Muscle of leg (tissue), 11 donors: ENCODE results near the gene BRD2. TPM values are rescaled to one million over a fixed set of nuclear protein-coding genes. Genes with fewer than 3 reads are reported as not detected.
A peak's percentile ranks its signal among the peaks of the same experiment; 100 is the strongest.

Source experiments
- DNase-seq: peaks from one replicate; pipeline ENCODE4 v3.0.0; 2013
- H3K27ac ChIP-seq: one replicate; pipeline ENCODE4 v1.5.1; 2013; ENCODE audit warnings: mild to moderate bottlenecking, low read length, control low read depth
- H3K27me3 ChIP-seq: one replicate; pipeline ENCODE4 v1.6.1; 2013; ENCODE audit warnings: low read length; ENCODE audit not compliant: control insufficient read depth, insufficient read depth
- H3K36me3 ChIP-seq: one replicate; pipeline ENCODE4 v1.6.1; 2013; ENCODE audit warnings: low read length; ENCODE audit not compliant: control insufficient read depth, insufficient read depth
- H3K4me1 ChIP-seq: one replicate; pipeline ENCODE4 v1.6.1; 2013; ENCODE audit warnings: low read length; ENCODE audit not compliant: control insufficient read depth, insufficient read depth
- H3K4me3 ChIP-seq: one replicate; pipeline ENCODE4 v1.5.1; 2013; ENCODE audit warnings: low read length, control low read depth
- H3K9me3 ChIP-seq: replicated peaks from 2 replicates; pipeline ENCODE4 v1.6.1; 2013; ENCODE audit warnings: low read depth, low read length; ENCODE audit not compliant: control insufficient read depth
- WGBS: methylation state at CpG from one replicate; pipeline ENCODE4 v1.1.5; 2013; ENCODE audit warnings: missing lambda C conversion rate; ENCODE audit not compliant: insufficient coverage; 5-methylcytosine and 5-hydroxymethylcytosine counted together
- polyA plus RNA-seq, 8 donors: library from polyadenylated mRNA; unstranded; fragments of 120-200 nt; gene quantifications; one replicate each; pipeline versions ENCODE4 v1.2.1 to v1.2.3, GENCODE V29; 2013; ENCODE audit warnings: inconsistent platforms in 1 of 8, low replicate concordance in 1 of 8; ENCODE audit not compliant: insufficient read length in 8 of 8, insufficient read depth in 1 of 8
- total RNA-seq: library from RNA; stranded (reverse); fragments of 120-200 nt; gene quantifications from one replicate; pipeline ENCODE4 v1.2.4, GENCODE V29; 2013

Gene BRD2
- total and polyA plus RNA-seq, 9 donors: 86.8 to 169 (median 161) TPM

GRCh38 chr6:33014841-33015634, 46.6 kb downstream of the BRD2 start:
- no peak overlapping the region for H3K27ac ChIP-seq
- WGBS: 15% methylated on average over 5 of the region's 6 CpGs
- no peaks in the 10 kb centered on the region for H3K36me3 ChIP-seq
- H3K27me3 ChIP-seq: peaks cover 22% of the 10 kb centered on the region
- DNase-seq: peak; percentile 88
- H3K4me3 ChIP-seq: no peak overlapping the region
- H3K9me3 ChIP-seq: no peaks in the 10 kb centered on the region
- H3K4me1 ChIP-seq: peaks cover 4% of the 10 kb centered on the region

- Histone ChIP-seq H3K27ac (no peak overlapping the region), H3K9me3 (no peaks in the 10 kb centered on the region), H3K27me3 (peaks cover 15% of the 10 kb centered on the region), H3K4me1 (peaks cover 4% of the 10 kb centered on the region), H3K4me3 (no peak overlapping the region), H3K36me3 (no peaks in the 10 kb centered on the region)
- DNase-seq: no peak
- 84% methylated on average over 7 of the region's 11 CpGs for WGBS
Observed at GRCh38 chr6:33015798-33016197, 47.4 kb downstream of the BRD2 start.

DNA sequence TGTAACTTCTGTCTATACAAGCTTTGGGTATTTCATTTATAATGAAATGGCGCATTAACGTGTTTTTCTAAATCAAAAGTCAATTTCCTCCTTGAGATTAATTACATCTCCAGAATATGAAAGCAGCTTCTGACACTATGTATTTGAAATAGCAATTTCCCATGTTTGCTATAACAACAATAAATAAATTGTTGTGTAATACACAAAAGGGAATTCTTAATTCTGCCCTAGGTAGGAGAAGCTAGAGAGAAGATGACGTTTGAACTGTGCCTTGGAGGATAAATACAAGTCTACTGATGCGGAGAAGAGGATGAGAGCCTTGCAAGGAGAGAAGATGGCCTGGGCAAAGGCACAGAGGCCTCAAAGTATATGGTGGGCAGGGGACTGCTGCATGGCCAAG, 48.6 kb downstream of the BRD2 start:
- 57% methylated on average over 2 of the region's 4 CpGs for whole genome bisulfite sequencing
- Histone ChIP-seq H3K9me3 (no peaks in the 10 kb centered on the region), H3K27me3 (peaks cover 15% of the 10 kb centered on the region), H3K36me3 (no peaks in the 10 kb centered on the region), H3K27ac (no peak overlapping the region), H3K4me1 (peaks cover 4% of the 10 kb centered on the region), H3K4me3 (no peak overlapping the region)
- DNase-seq: no peak

- no peaks in the 10 kb centered on the region for H3K9me3 ChIP-seq
- H3K27ac ChIP-seq: peak overlapping the region; percentile 11
- H3K4me1 ChIP-seq: peaks cover 4% of the 10 kb centered on the region
- WGBS: 53% methylated on average over 3 of the region's 3 CpGs
- no peak overlapping the region for H3K4me3 ChIP-seq
- H3K27me3 ChIP-seq: peaks cover 15% of the 10 kb centered on the region
- peak; percentile 12 for DNase-seq
- no peaks in the 10 kb centered on the region for H3K36me3 ChIP-seq
Observed at GRCh38 chr6:33017694-33018353, 49.4 kb downstream of the BRD2 start.

- Histone ChIP-seq H3K36me3 (no peaks in the 10 kb centered on the region), H3K4me1 (peaks cover 4% of the 10 kb centered on the region), H3K27me3 (peaks cover 14% of the 10 kb centered on the region), H3K27ac (peak overlapping the region; percentile 11), H3K9me3 (no peaks in the 10 kb centered on the region), H3K4me3 (no peak overlapping the region)
- no peak for DNase-seq
Observed at GRCh38 chr6:33018418-33018817, 50.0 kb downstream of the BRD2 start.

- H3K9me3 ChIP-seq: no peaks in the 10 kb centered on the region
- peaks cover 10% of the 10 kb centered on the region for H3K27me3 ChIP-seq
- WGBS: no CpG with 5 or more reads among the region's 6 CpGs
- H3K36me3 ChIP-seq: no peaks in the 10 kb centered on the region
- no peak overlapping the region for H3K4me3 ChIP-seq
- peaks cover 4% of the 10 kb centered on the region for H3K4me1 ChIP-seq
- peak overlapping the region; percentile 52 for H3K27ac ChIP-seq
- DNase-seq: peak; percentile 82
Observed at GRCh38 chr6:33018904-33019303, 50.5 kb downstream of the BRD2 start.

DNA sequence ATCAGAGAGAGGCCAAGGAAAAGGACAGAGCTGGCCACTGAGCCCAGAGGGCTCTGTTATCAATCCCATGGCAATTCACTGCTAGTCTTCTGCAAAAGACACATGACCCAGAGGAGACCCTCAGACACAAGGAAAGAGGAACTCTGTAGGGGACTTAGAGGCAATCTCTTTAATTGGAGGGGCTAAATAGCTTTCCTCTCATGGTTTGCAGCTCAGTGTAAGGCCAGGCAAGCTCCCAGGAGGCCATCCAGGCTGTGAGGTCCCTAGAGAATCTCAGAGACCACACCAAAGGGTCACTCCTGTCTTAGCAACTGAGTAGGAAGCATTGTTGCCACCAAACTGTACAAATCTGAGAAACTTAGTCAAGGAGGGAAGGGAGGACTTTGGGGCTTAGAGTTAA, 51.0 kb downstream of the BRD2 start:
- Histone ChIP-seq H3K9me3 (no peaks in the 10 kb centered on the region), H3K4me3 (no peak overlapping the region), H3K4me1 (peaks cover 4% of the 10 kb centered on the region), H3K36me3 (no peaks in the 10 kb centered on the region), H3K27me3 (peaks cover 10% of the 10 kb centered on the region), H3K27ac (peak overlapping the region; percentile 52)
- DNase-seq: no peak

DNA sequence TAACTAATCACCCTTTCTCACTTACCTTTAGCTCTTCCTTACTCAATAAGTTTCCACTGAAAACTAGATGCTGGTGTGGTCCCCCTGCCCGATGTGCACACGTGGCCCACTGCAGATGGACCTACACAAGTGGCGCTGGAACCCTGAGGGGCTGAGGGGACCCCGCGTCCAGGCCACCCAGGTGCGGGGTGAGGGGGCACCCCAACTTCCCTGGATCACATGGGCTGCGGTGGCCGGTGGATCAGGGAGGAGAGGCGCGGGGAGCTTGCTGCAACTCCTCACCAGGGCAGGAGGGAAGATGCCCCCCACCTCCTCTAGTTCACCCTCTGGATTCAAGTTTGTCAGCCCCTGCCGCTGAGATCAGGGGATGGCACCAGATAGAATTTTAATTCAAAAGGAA, 53.5 kb downstream of the BRD2 start:
- H3K27me3 ChIP-seq: peaks cover 2% of the 10 kb centered on the region
- H3K9me3 ChIP-seq: no peaks in the 10 kb centered on the region
- H3K4me1 ChIP-seq: peaks cover 4% of the 10 kb centered on the region
- WGBS: 86% methylated on average over 9 of the region's 11 CpGs
- H3K4me3 ChIP-seq: no peak overlapping the region
- H3K36me3 ChIP-seq: no peaks in the 10 kb centered on the region
- DNase-seq: no peak
- H3K27ac ChIP-seq: no peak overlapping the region

- no peak overlapping the region for H3K4me3 ChIP-seq
- H3K27me3 ChIP-seq: no peaks in the 10 kb centered on the region
- no peak overlapping the region for H3K27ac ChIP-seq
- H3K4me1 ChIP-seq: peaks cover 4% of the 10 kb centered on the region
- no peak for DNase-seq
- WGBS: no CpG with 5 or more reads among the region's 3 CpGs
- H3K36me3 ChIP-seq: no peaks in the 10 kb centered on the region
- no peaks in the 10 kb centered on the region for H3K9me3 ChIP-seq
Observed at GRCh38 chr6:33023536-33023935, 55.1 kb downstream of the BRD2 start.

DNA sequence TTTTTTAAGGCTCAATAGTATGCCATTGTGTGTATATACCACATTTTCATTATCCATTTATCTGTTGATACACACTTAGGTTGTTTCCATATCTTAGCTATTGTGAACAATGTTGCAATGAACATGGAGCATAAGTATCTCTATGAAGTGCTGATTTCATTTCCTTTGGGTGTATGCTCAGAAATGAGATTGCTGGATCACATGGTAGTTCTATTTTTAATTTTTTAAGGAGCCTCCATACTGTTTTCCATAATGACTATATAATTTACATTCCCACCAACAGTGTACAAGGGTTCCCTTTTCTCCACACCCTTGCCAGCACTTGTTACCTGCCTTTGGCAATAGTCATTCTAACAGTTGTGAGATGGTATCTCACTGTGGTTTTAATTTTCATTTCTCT, 56.1 kb downstream of the BRD2 start:
- no peaks in the 10 kb centered on the region for H3K36me3 ChIP-seq
- no peak overlapping the region for H3K4me3 ChIP-seq
- H3K4me1 ChIP-seq: peaks cover under 1% of the 10 kb centered on the region
- H3K27me3 ChIP-seq: no peaks in the 10 kb centered on the region
- H3K9me3 ChIP-seq: no peaks in the 10 kb centered on the region
- DNase-seq: no peak
- H3K27ac ChIP-seq: no peak overlapping the region
